GM21786 (cell line): ENCODE measurements around the gene MRI1.
"Not testable (repeated sequence)": the region's sequence is repeated elsewhere in the genome, so short reads cannot be mapped to it uniquely, and the experiment has no call there.

Source experiments
- ATAC-seq: cut with Tn5 transposase; IDR thresholded peaks from one replicate; pipeline ENCODE4 v1.9.1; 2021; ENCODE audit not compliant: unreplicated experiment

Gene MRI1

DNA sequence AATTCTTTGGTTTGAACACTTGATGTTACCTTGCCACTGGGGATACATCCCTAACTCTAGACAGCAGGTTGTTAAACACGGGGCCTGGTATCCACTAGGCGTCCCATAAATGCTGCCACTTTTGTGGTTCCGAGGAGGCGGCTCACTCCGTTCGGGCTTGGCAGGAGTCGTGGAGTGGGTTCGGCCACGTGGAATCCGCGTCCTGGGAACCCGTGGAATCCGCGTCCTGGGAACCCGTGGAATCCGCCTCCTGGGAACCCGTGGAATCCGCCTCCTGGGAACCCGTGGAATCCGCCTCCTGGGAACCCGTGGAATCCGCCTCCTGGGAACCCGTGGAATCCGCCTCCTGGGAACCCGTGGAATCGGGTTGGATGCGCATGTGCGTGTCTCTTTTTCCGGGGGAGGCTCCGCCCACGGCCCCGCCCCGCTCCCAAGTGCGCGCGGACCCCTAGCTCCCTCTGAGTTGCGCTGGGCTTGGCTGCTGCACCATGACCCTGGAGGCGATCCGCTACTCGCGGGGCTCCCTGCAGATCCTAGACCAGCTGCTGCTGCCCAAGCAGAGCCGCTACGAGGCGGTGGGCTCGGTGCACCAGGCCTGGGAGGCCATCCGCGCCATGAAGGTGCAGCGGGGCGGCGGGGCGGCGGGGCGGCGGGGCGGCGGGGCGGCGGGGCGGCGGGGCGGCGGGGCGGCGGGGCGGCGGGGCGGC, at the start of gene MRI1:
MRI1 (plus strand) TSS at position 422 of the 707 bp plus-strand sequence; CDS start at position 489, 67 bp downstream.
- ATAC-seq = no peak

DNA sequence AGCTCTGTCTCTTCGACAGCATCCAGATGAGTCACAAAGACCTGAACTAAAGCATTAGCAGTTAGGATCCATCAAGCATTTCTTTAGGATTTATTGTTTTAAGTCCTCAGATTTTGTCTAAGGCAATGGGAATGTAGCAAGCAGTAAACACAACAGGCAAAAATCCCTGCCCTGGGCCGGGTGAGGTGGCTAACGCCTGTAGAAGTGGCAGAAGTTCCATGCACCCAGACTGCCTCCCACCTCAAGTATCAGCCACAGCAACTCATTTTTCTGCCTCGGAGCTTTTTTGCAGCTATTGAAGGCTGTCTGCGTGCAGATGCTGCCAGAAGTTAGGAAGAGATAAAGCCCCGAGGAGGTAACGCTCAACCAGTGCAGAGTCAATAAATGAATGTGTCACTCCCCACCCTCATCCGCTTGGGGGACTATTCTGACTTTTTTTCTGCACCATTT, 47.1 kb upstream of the MRI1 start:
- no peak for ATAC-seq

DNA sequence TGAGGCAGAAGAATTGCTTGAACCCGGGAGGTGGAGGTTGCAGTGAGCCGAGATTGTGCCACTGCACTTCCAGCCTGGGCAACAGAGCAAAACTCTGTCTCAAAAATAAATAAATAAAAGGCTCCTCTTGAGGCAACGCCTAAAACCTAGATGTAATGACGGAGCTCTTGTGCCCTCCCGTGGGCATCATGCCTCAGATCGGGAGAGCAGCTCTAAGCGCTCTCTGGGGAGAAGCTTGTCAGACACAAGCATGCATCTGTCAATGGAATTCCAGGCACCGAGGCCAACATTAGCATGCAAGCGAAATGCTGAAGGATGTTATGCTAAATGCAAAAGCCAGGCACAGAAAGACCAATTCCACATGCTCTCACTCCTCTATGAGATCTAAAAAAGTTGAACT, 45.6 kb upstream of the MRI1 start:
- no peak for ATAC-seq

- ATAC-seq = no peak
These were observed 42.2 kb upstream of the MRI1 start for GRCh38 chr19:13722146-13722545.

- no peak for ATAC-seq
These were observed 41.1 kb upstream of the MRI1 start for GRCh38 chr19:13723206-13723605.

DNA sequence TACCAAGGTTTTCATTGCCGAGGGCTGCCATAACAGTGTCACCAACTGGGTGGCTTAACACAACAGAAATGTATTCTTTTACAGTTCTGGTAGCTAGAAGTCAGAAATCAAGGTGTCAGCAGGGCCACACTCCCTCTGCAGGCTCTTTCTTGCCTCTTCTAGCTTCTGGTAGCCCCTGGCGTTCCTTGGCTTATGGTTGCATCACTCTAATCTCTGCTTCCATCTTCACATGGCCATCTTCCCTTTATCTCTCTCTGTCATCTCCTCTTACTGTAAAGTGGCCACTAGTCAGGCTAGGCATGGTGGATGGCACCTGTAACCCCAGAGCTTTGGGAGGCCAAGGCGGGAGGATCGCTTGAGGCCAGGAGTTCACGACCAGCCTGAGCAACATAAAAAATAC, 38.0 kb upstream of the MRI1 start:
- no peak for ATAC-seq

GRCh38 chr19:13727798-13728197, 36.5 kb upstream of the MRI1 start:
- ATAC-seq = no peak

DNA sequence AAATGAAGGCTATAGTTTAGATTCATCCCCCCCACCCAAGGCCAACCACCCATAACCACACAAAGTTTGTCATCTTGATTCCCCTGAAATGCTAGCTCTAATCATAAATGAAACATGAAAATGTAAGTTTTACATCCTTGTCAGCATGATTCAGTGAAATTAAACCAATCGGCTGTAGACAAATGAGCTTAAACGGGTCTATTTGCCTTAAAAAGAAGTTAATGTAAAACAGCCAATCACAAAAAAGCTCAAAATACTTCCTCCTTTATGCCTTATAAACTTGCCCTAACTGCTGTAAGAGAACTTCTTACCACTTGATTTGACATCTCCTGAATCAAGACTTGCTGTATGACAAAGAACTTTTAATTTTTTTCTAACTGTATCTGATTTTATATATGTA, 34.5 kb upstream of the MRI1 start:
- no peak for ATAC-seq

DNA sequence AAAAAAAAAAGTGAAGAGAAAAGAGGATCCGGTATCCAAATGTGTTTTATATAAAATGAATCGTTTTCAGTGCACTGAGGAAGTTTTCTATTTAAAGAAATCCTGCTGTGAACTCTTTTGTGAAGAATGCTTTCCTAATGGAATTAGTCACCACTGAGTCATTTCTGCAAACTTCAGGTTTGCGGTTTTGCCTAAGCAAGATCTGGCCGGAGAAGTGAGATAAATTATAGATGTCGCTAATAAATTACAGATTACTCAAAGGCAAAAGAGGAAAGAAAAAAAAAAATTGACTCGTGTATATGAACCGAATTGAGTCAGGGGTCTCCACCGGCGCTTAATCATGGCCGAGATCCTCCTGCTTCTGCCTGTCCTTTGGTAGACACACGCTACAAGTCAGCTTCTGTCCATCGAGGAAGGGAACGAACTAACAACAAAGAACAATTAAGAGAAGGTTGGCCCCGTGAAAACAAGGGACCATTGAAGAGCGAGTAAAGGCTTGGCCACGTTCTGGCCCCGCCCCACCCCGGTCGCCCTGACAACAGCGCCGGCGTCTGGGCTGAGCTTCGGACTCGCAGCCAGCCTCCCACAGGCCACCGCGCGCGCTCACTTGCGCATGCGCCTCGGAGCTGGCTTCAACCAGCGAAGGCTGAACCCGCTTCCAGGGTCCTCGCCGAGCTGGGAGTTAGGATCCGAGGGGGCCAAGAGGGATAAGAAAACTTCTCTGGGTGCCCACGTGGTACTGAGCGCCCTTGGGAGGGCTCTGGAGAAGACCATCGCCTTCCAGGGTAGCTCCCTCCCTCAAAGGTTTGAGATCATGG, 33.0 kb upstream of the MRI1 start:
- ATAC-seq = peak; percentile 90

GRCh38 chr19:13732337-13732736, 32.0 kb upstream of the MRI1 start:
- no peak for ATAC-seq

GRCh38 chr19:13734751-13735150, 29.6 kb upstream of the MRI1 start:
- ATAC-seq = no peak

DNA sequence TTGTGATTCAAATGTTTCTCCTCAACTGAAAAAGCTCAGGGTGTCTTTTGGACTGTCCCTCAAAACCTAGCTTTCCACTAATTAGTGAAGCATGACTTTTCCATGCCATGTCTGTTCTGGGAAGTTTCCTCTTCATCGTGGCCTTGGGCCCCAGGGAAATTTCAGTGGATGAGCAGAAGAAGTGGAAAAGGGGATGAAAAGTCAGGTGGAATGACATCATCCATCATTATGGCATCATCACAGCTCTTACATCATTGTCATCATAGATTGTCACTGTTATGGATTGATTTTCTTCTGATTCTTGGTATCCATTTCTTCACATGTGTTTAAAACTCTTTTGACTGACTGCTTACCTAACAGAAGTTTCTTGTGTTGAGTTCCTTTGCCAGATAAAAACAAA, 26.2 kb upstream of the MRI1 start:
- no peak for ATAC-seq

- ATAC-seq = no peak
These were observed 22.4 kb upstream of the MRI1 start for GRCh38 chr19:13741893-13742292.

DNA sequence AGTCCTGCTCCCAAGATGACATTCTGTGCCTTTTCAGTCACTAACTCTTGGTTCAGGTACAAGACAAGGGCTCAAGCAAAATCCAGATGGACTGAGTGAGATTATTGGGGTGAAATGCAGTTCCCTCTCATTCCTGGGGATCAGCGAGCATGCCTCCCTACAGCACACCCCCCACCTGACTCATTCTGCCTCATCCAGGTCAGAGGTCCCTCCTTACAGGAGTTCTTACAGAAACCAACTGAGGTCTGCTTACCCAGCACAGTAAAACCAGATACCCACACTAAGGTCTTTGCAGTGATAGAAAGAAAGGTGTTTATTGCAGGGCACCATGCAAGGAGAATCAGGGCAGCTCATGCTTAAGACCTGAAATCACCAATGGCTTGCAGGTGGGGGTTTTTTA, 21.6 kb upstream of the MRI1 start:
- ATAC-seq = no peak

- no peak for ATAC-seq
These were observed 20.1 kb upstream of the MRI1 start for GRCh38 chr19:13744174-13744573.

DNA sequence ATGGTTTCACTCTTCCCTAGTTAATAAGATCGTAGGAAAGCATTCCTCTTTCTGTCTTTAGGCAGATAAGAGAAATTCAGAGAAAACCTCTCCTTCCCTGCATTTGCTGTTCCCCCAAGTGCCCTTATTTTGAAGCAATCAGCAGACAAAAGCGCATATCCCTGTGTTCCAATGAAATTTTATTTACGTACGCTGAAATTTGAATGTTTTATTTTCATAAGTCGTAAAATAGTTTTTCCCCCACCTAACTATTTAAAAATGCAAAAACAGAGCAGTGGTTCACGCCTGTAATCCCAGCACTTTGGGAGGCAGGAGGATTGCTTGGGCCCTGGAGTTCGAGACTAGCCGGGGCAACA, 17.2 kb upstream of the MRI1 start:
- no peak for ATAC-seq

- no peak for ATAC-seq
These were observed 16.0 kb upstream of the MRI1 start for GRCh38 chr19:13748169-13748828.

- ATAC-seq = no peak
These were observed 12.9 kb upstream of the MRI1 start for GRCh38 chr19:13751436-13751835.

- not testable (repeated sequence) for ATAC-seq
These were observed 10.7 kb upstream of the MRI1 start for GRCh38 chr19:13753622-13754021.

DNA sequence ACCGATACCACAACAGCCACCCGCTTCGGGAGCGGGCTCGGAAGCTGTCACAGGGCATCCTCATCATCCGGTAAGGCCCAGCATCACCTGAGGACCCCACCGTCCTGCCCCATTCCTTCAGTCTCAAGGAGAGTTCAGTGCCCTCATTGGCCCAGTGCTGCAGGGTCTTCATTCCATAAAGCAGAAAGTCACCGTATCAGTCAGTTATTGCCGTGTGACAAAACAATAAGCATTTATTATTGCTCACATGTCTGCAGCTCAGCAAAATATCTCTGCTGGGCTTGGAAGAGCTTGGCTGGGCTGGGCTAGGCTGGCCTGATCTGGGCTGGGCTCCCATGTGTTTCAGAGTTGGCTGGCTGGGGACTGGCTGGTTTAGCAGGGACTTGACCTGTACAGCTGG, 8.1 kb upstream of the MRI1 start:
- ATAC-seq = no peak

GRCh38 chr19:13757805-13758772, 6.2 kb upstream of the MRI1 start:
- no peak for ATAC-seq
